Lower leg skin (tissue), 4 donors: Measurements from ENCODE around the gene SMIM31. TPM values are rescaled to one million over a fixed set of nuclear protein-coding genes. Genes with fewer than 3 reads are reported as not detected.

Source experiments
- DNase-seq, 2 donors: peaks; one replicate each; pipeline ENCODE4 v3.0.0-alpha.2; 2019; ENCODE audit warnings: low spot score in 2 of 2
- H3K4me3 ChIP-seq: fragments of 200-600 bp; sonication (generic); 2 replicates; pipeline ENCODE4 v1.5.1; 2017; ENCODE audit warnings: mild to moderate bottlenecking, low read depth; ENCODE audit not compliant: poor library complexity, severe bottlenecking
- CTCF ChIP-seq, 3 donors: fragments of 450-650 bp; IDR thresholded peaks; one replicate each; pipeline ENCODE4 v1.5.1; 2016; ENCODE audit warnings: antibody characterized with exemption in 3 of 3, mild to moderate bottlenecking in 3 of 3, moderate library complexity in 2 of 3
- POLR2A ChIP-seq, 2 donors: fragments of 450-650 bp; IDR thresholded peaks; one replicate each; pipeline ENCODE4 v1.6.1; 2016 to 2017; ENCODE audit warnings: antibody characterized with exemption in 2 of 2, mild to moderate bottlenecking in 1 of 2, moderate library complexity in 1 of 2
- WGBS, 2 donors: methylation state at CpG; one replicate each; pipeline ENCODE4 v1.1.5; 2018; 5-methylcytosine and 5-hydroxymethylcytosine counted together
- intact Hi-C: fragments of 100-400 bp; cut with DNase I; formaldehyde crosslinking; loops from one replicate; pipeline ENCODE4 v1.15.0; 2023; ENCODE audit warnings: low total_unique reads
- total RNA-seq, 4 donors: library from RNA; depleted of rRNA; stranded (reverse); fragments of >200 nt; gene quantifications; one replicate each; pipeline ENCODE4 v1.1.0, GENCODE V29; 2016

The SMIM31 gene
- total RNA-seq, 4 donors from 2014 or later: not detected

- H3K4me3 ChIP-seq: no peak overlapping the region
- TF ChIP-seq CTCF (IDR thresholded peaks at IDR 0.05) (no peak), POLR2A (IDR thresholded peaks at IDR 0.05) (no peak)
- 52% methylated on average over 4 of the region's 4 CpGs for WGBS, 2 donors
- intact Hi-C loops: no loop called here
- DNase-seq: no peak
Observed at GRCh38 chr4:164730705-164731393, 23.1 kb upstream of the SMIM31 start.

- intact Hi-C loops: no loop called here
- no peak for TF ChIP-seq CTCF (IDR thresholded peaks at IDR 0.05)
- no peak for TF ChIP-seq POLR2A (IDR thresholded peaks at IDR 0.05)
- H3K4me3 ChIP-seq: no peak overlapping the region
- 30 to 32% methylated on average over 5 of the region's 5 CpGs for WGBS, 2 donors
- no peak for DNase-seq
Observed at GRCh38 chr4:164731827-164732474, 22.0 kb upstream of the SMIM31 start.

GRCh38 chr4:164734484-164734883 is 19.4 kb upstream of the SMIM31 start:
- WGBS, 2 donors: 59 to 66% methylated on average over 7 of the region's 7 CpGs
- intact Hi-C loops: no loop called here
- no peak overlapping the region for H3K4me3 ChIP-seq
- TF ChIP-seq POLR2A (IDR thresholded peaks at IDR 0.05): no peak
- no peak for TF ChIP-seq CTCF (IDR thresholded peaks at IDR 0.05)
- DNase-seq: no peak

GRCh38 chr4:164748375-164748774 is 5.6 kb upstream of the SMIM31 start:
- H3K4me3 ChIP-seq: no peak overlapping the region
- WGBS, 2 donors: 54 to 55% methylated on average over 3 of the region's 3 CpGs
- intact Hi-C loops: loop anchor here (10.0 kb wide), 1 partner anchor 1194 kb away; no protein-coding TSS in a partner anchor
- no peak for DNase-seq
- TF ChIP-seq POLR2A (IDR thresholded peaks at IDR 0.05) (no peak), CTCF (IDR thresholded peaks at IDR 0.05) (no peak)

GRCh38 chr4:164755432-164755831 is 1.5 kb downstream of the SMIM31 start:
- H3K4me3 ChIP-seq: no peak overlapping the region
- WGBS, 2 donors: 71 to 82% methylated on average over 1 of the region's 1 CpG
- intact Hi-C loops: no loop called here
- TF ChIP-seq CTCF (IDR thresholded peaks at IDR 0.05): no peak
- TF ChIP-seq POLR2A (IDR thresholded peaks at IDR 0.05): no peak
- DNase-seq: no peak
